GM18858 (cell line): ENCODE measurements around the gene GLI3.
A peak's percentile ranks its signal among the peaks of the same experiment; 100 is the strongest.

Experiments used
- ATAC-seq: cut with Tn5 transposase; IDR thresholded peaks from one replicate; pipeline ENCODE4 v1.9.1; 2021; ENCODE audit not compliant: unreplicated experiment

Gene GLI3

DNA sequence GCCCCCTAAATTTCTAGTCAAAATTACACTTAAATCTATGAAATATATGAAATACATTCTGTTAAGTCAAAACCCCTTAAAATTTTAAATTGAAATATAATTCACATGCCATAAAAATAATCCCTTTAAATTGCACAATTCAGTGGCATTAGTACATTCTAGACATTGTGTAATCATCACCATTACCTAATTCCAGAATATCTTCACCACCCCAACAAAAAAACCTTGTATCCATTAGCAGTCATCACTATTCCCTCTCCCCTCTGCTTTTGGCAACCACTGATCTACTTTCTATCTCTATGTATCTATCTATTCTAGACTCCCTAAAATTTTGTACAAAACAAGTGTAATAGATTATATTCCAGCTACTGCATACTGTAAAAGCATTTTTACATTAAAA, 261.2 kb downstream of the GLI3 start:
- ATAC-seq, result no peak

DNA sequence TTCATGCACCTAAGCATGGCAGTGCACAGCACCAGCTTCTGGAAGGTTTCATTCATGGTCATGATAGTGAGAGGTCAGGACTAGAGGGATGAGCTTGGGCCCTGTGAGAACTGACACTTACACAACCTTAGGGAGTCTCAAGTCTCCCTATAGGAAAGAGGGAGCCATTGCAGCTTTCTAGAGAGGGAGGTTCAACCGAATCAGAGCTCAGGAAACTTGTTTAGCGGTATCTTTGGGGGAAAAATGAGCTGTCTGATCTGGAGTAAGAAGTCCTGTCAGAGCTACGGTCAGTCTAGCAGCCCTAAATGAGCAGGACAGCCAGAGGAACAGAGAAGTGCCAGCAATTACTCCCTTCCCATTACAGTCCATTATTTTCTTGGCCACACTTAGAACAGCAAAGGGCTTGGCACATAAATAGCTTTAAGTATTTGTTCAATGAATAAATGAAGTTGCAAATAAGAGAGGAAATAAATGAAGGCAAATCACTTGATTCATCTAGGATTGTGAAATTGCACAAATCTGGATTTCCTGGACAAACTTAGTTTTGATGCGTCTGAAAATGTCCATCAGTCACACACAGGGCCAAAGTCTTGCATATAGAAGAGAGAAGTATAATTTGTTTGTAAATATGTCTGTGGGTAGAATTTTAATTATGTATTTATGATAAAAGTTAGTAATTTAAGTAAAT, 262.0 kb downstream of the GLI3 start:
- ATAC-seq, result no peak

DNA sequence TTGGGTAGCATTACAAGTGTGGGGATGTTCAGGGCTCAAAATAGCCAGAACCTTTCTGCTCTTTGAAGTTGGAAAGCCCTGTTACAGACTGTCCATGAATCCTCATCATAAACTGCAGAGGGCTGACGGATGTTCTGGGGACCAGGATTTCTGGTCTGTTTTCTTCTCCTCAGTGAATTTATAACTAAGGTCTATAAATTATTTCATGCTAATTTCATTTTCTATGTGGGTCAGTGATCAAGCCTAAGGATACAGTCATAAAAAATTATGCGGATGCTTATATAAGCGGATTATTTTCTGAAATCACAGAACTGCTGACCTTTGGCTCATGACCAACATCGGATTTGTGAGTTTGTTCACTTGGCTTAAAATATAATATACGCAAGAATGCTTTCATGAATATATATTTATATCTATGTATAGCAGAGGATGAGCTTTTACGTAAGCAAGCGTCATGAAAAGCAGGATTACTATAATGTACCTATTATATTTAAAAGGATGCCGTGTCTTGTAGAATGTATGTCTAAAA, 263.7 kb downstream of the GLI3 start:
- ATAC-seq, result no peak

GRCh38 chr7:41972776-41973175, 264.2 kb downstream of the GLI3 start:
- no peak for ATAC-seq

GRCh38 chr7:41972270-41972669, 264.7 kb downstream of the GLI3 start:
- no peak for ATAC-seq

GRCh38 chr7:41971640-41972187, 265.3 kb downstream of the GLI3 start:
- ATAC-seq, result no peak

- no peak for ATAC-seq
These were observed 266.1 kb downstream of the GLI3 start for GRCh38 chr7:41970941-41971340.

- ATAC-seq, result no peak
These were observed 267.4 kb downstream of the GLI3 start for GRCh38 chr7:41969561-41970105.

DNA sequence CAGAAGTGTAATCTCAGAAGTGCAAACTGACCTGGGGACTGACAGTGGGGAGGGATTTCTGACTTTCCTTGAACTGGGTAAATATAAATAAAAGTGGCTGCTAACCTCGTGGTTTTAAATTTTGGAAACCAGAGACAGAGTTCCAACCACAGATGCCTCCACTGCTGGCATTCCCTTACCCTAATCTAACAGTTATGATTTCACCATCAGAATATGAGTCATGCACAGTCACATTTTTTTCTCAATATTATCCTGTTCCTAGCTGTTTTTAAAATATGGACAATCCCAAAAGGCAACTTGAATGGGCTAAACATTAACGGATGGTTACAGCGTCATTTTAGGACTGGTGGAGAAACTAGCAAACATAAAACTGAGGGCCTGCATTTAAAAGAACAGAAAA, 269.9 kb downstream of the GLI3 start:
- ATAC-seq, result no peak

DNA sequence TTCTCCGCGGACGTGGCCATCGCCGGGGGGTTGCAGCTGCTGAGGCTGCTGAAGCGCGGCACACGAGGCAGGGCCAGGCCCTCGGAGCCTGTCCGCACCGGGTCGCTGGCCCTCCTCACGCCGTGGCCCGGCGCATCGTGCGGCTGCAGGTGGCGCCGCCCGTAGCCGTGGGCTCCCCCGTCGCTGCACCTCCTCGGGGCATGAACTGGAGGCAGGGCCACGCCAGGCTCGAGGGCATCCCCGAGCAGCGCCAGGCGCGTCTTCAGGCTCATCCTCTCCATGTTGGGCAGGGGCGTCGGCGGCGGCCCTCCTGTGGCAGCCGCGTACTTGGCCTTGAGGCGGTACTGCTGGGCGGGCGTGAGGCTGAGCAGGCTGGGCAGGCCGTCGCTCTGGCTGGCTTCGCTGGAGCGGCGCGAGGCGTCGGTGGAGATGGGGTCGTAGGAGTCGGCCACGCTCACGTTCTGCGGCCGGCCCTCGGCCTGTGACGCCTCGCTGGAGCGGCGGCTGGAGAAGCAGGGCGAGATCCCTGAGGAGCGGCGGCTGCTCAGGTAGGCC, 271.0 kb downstream of the GLI3 start:
- no peak for ATAC-seq

DNA sequence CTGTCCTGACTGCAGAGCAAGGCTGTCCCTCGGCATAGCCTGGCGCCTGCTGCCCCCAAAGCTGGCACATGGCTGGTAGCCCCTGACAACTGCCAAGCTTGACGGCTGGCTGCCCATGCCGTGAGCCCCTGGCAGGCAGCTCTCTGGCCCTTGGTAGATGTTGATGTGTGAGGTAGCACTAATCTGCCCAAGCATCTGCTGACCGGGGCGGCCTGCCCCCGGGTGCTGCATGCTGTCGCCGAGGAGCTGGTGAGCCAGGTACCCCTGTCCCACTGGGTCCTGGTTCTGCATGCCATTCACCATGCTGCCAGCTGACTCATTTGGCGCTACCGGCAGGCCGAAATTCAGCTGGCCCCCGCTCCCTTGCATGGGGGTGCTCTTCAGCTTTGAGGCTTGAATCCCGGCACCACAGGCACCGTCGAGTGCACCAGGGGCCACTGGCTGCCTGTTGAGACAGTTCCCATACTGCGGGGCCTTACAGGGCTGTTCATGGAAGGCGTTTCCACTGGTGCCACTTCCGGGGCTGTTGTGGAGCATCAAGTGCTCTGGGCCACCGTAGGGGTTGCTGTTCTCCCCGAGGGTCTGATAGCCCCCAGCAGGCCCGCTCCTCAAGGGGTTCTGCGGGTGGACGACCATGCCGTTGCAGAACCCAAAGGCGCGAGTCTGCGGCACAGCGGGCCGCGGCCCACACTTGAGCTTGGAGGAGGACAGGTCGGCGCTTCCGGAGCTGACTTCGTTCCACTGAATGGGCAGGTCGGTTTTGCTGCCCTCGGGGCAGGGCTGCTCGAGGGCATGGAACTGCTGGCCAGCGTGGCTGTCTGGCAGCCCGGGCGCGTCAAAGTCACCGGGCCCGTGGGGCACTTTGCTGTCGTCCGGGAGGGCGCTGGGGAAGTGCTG, 271.9 kb downstream of the GLI3 start:
- no peak for ATAC-seq

GRCh38 chr7:41964183-41964753, 272.7 kb downstream of the GLI3 start:
- ATAC-seq, result no peak

GRCh38 chr7:41956705-41957104, 280.3 kb downstream of the GLI3 start:
- no peak for ATAC-seq

DNA sequence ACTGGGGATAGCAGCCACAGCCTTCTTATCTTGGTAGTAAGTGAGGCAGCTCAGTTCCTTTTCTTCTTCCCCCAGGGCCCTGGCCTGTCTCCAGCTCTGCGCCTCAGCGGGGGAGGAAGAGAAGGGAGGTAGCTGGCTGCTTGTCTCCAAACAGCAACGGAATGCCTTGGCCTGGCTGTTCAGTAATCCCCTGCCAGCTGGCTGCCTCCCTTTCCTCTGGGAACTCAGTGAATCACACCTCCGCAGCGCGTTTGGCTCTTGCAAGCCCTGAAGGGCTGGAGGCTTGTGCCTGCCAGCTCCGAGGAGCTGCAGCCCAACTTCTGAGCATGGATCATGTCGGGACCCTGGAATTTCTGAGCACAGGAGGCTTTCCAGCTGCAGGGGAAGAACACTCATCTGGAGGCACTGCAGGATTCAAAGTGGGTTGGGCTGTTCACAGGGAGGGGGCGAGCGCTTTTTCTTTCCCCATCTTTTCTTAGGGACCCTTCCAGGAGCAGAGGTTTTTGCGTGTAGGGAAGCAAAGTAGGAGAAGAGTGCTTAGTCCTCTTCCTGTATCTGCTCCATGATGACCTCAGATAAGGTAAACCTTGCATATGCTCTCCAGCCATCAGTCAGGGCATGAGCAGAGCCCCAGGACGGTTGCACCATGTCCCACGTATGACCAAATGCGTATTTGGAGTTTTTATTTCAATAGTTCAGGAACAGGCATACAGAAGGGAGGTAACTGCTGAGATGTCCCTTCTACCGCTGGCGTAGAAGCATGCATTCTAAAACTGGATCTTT, 280.9 kb downstream of the GLI3 start:
- ATAC-seq, result no peak

- no peak for ATAC-seq
These were observed 281.6 kb downstream of the GLI3 start for GRCh38 chr7:41955451-41955850.

DNA sequence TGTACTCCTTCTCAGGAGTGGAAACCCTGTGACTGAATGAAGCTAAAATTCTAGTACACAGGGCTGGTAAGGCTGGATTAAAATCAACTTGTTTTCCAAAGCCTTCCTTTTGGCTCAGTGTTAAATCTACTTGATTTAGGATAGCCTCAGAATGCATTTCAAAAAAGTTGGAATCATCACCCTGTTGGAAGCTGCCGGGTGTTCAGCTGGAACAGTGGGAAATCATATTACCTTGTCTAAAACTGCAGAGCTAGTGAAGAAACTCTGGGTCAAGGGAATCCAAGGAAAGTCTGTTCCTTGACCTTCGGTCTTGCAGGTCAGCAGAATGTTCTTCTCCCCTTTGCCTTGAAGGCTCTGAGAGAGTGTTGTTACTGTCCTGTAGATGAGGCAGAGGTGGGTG, 282.0 kb downstream of the GLI3 start:
- ATAC-seq, result no peak

DNA sequence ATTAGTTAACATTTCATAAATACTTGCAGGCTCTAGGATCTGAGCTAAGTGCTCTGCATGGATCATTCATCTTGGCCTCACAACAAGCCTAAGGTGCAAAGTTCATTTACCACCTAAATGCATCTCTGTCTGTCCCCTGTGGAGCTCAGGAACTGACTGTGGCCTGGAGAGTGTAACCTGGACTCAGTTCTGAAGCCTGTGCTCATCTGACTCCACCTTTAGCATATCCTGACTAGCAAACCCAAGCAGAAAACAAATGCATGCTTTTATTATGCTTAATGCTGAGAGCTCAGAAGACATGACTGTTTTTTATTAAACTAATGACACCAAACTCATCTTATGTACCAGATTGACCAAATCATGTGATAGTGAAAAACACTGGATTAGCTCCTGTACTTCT, 288.5 kb downstream of the GLI3 start:
- ATAC-seq, result no peak

DNA sequence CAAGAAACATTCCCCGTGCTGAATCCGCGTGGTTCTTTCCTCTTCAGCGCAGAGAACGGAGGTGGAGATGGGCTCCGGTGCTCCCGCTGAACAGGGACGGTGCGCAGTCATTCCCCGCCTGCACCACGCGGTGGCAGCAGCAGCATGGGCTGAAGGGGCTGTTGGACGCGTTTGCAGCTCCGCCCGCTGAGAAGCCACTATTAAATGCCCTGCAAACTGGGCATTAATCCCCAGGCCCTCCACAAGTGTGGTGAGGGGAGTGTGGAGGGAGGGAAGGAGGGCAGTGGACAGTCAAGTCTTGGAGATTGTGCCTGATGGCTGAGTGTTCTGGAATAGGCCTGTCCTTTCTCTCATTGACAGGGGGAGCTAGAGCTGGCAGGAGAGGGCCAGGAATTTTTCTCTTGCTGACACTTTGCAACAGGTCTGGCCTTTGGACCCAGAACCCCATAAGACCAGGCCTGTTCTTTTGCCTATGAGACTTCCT, 293.9 kb downstream of the GLI3 start:
- ATAC-seq, result peak; percentile 79

DNA sequence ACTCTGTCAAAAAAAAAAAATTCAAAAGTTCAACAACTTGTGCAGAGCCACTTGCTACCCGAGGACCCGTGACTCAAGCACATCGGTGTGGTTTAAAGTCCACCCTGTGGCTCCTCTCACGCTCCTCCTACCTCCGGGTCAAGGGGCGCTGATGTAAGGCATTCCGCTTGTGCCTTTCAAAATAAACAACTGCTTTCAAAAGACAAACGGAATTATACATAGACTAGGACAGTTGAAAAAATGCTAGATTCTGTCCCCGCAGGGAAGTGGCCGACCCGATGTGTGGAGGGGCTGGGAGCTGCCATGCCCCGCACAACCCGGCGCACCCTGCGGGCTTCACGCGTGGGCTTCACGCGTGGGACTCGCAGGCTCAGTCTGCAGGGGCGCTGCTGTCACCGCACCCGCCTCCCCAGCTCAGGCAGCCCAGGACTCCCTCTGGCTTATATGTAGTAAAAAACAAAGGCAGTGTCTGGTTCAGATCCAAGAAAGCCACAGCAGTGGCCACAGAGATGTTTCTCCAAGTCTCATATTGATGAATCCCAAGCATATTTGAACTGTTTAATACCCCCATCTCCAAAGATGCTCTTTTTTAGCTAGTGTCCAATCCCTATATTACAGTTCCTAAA, 294.4 kb downstream of the GLI3 start:
- ATAC-seq, result peak; percentile 22
